Forelimb muscle (tissue), 1 donor: Measurements from ENCODE around the gene DLGAP3. TPM values are rescaled to one million over a fixed set of nuclear protein-coding genes. Genes with fewer than 3 reads are reported as not detected.

Experiments
- DNase-seq: peaks from one replicate; pipeline ENCODE4 v3.0.0-alpha.2; 2013; ENCODE audit warnings: low read depth
- polyA plus RNA-seq: library from polyadenylated mRNA; unstranded; fragments of 120-200 nt; gene quantifications from one replicate; pipeline ENCODE4 v1.2.1, GENCODE V29; 2013; ENCODE audit not compliant: insufficient read length

DLGAP3 gene
- polyA plus RNA-seq, 1 donor = 0.16 TPM

- DNase-seq = no peak
Measured at GRCh38 chr1:34929853-34930701, 627 bp upstream of the DLGAP3 start.

DNA sequence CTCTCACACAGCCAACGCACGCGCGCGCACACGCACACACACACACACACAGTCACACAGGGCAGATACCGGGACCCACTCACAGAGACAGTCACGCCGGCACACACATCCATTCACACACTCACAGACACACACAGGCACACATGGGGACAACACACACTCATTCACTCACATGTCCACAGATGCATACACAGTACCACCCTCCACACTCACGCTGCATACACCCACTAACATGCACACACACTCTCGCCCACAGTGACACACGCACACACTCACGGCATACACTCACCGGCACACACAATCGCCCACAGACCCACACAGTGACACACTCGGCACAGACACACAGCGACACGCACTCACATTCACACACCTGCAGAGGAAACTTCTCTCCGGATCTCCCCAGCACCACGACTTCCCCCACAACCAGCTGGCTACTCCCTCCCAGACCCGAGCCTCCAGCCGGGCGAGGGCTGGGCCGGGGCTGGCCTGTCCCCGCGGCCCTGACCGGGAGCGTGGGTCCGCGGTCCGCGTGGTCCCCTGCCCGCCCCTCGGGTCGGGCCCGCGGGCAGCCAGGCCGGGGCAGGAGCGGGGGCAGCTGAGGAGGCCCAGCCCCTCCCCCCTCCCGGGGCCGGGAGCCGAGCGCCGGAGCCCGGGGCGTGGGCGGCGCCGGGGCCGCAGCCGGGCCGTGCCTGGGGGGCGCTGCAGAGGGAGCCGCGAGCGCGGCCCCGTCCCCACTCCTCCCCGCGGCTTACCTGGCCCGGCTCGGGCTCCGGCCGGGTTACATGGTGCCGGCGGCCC is 552 bp downstream of the DLGAP3 start:
- no peak for DNase-seq

- no peak for DNase-seq
Measured at GRCh38 chr1:34928066-34928696, 1.3 kb downstream of the DLGAP3 start.

GRCh38 chr1:34927316-34927715 is 2.1 kb downstream of the DLGAP3 start:
- no peak for DNase-seq

DNA sequence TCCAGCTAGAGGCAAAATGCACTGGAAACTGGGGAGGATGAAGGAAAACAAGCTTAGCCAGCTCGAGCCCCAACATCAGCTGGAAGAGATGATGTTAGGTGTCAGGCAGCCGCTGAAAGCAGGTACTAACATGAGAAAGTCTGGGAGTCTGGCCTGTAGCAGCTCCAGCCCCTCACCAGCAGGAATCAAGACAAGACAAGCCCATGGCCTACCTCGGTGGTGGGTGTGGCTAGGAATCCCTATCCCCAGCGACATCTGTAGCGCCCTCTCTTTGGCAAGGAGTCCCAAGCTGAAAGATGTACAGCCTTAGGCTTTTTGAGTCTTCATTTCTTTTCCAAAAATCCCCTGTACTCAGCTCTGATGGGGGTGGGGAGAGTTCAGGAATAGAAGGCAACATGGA is 2.6 kb downstream of the DLGAP3 start:
- no peak for DNase-seq

DNA sequence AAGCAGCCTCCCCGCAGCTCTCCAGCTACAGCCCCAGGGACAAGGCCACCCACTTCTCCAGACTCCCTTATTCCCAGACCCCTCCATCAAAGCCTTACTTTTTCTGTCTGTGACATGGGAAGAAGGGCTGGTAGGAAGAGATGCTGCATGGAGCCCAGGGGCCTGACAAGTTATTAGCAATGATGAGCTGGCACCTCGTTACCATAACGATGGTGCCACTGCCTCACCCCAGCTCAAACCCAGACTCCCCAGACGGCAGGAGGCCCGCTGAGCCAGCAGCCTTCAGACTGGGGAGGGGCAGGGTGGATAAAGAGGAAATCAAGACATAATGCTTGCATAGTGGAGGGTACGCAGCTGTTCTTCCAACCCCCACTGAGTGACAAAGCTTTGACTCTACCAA is 3.3 kb downstream of the DLGAP3 start:
- DNase-seq = no peak

DNA sequence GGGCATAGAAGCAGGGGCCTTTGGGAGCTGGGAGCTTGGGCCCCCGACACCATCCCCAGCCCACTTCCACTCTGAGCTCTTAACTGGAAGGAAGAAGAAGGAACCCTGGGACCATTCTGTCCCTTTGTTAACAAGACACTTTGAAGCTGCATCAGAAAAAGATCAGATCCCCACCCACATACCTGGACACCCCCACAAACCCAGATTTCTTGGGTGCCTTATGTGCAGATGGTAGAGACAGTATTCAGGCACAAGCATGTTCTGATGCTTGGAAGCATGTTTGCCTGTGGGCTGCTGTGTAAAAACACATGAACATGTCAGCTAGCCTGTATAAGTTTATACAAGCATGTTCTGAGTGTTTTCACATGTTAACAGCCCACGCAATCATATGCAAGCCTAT is 3.7 kb downstream of the DLGAP3 start:
- DNase-seq = no peak

GRCh38 chr1:34924759-34925555 is 4.5 kb downstream of the DLGAP3 start:
- DNase-seq = peak; percentile 31

- DNase-seq = no peak
Measured at GRCh38 chr1:34923490-34923889, 6.0 kb downstream of the DLGAP3 start.

GRCh38 chr1:34918977-34919561 is 10.4 kb downstream of the DLGAP3 start:
- no peak for DNase-seq

GRCh38 chr1:34918386-34918976 is 11.0 kb downstream of the DLGAP3 start:
- DNase-seq = no peak

- no peak for DNase-seq
Measured at GRCh38 chr1:34917017-34917416, 12.4 kb downstream of the DLGAP3 start.

DNA sequence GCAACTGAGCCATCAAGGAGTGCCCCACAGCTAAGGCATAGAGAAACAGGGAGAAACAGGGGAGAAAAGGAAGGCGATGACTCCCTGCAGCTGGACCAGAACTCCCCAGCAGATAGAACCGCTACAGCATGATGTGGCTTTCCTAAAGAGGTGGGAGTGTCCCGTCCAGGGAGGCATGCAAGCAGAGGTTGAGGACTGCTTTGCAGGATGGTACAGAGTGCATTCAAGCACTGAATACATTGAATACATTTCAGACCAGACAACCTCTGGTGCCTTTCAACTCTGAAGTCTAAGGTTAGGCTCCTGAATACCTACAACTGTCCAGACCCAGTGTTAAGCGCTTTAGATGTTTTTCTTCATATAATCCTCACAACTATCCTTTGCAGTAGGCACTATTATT is 13.3 kb downstream of the DLGAP3 start:
- DNase-seq = no peak

DNA sequence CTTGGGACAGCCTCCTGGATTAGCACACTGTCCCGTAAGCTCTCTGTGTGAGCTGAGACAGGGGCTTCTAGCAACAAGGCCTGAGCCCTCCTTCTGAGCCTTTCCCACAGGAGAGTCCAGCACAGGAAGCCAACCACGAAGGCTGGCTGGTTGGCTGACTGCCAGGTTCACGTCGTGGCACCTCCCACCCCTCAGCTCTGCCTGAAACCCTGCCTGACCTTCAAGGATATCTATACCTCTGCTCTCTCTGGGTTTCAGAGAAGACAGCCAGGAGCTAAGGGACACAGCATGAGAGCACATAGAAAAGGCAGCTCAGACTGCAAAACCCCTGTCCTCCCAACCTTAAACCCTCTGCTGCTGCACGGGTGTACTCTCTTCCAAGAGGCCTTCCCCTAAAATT is 13.9 kb downstream of the DLGAP3 start:
- no peak for DNase-seq

GRCh38 chr1:34914958-34915357 is 14.5 kb downstream of the DLGAP3 start:
- no peak for DNase-seq

DNA sequence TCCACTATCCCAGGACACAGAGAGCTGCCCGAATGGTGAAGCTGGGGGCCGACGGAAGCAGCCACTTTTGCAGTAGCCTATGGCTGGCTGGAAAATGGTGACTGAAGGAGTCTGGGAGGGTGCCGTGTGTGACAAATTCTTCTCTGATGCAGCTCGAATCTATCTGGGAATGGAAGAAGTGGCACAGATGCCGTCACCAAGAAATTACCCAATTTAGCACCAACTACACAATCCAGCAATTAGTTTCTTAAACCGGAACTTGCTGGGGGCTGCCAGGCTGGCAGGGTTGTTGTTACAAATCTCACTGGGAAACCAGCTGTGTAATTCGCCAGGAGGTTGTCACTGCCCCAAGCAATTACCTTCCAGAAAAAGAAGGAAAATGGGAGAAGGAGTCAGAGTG is 18.0 kb downstream of the DLGAP3 start:
- DNase-seq = no peak

- DNase-seq = no peak
Measured at GRCh38 chr1:34910425-34910824, 19.0 kb downstream of the DLGAP3 start.

- no peak for DNase-seq
Measured at GRCh38 chr1:34908369-34908768, 21.1 kb downstream of the DLGAP3 start.

DNA sequence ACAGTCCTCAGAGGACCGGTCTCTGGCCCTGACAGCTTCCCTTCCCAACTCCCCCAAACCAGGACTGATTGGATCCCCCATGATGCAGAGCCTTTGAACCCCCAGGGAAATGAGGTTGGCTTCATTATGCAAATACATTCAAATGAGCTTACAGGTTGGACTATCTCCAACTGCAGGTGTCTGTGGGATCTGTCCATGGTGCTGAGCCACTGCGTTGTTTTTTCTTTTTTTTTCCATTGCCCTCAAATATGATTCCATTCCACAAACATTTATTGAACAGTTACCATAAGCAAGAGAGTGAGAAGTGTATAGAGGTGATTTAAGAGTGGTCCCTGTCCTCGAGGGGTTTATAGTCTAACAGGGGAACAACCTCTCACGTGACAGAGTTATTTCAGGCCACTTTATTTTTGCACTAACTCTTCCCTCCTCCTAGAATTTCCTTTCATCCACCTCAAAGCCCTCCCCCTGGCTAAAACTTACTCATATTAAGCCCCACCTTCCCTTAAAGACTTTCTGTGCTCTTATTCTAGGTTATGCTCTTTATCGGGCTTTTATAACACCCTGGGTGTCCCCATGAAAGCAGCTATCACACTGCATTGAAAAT is 21.9 kb downstream of the DLGAP3 start:
- DNase-seq = no peak

DNA sequence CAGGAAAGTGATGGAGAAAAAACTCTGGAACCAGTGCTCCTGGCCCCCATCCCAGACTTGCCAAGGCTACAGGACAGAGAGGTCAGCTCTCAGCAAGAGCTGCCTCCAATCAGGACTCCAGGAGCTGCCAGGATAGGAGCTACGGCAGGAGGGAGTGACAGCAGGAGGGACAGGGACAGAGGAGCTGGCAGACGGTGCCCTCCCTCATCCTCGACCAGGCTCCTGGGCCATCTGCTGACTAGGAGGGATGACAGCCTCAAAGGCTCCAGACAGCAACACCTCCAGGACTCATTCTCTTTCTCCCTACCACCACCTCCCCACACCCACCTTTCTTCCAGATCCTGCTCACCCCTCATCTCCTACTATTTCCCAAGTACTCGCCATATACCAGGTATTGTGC is 22.7 kb downstream of the DLGAP3 start:
- DNase-seq = no peak

DNA sequence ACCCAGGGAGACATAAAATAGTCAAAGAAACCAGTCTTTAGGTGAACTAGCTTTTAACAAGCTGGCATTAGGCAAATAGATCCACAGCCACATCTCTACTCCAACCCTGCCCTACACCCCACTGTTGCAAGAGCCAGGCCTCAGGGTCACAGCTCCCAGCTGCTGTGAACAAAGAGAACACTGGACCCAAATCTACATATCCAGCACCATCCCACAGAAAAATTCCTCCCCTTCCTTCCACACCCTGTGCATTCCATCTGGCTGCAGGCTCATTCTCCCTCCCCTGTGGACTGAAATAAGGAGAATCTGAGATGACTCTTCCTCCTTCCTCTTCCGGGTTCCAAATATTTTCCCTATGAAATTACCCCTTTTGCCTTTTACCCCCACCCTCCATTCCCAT is 23.2 kb downstream of the DLGAP3 start:
- no peak for DNase-seq
